Lower lobe of right lung (tissue), 2 donors: ENCODE measurements around the gene ADGRE2. TPM values are rescaled to one million over a fixed set of nuclear protein-coding genes. Genes with fewer than 3 reads are reported as not detected.
"Not testable (repeated sequence)": the region's sequence is repeated elsewhere in the genome, so short reads cannot be mapped to it uniquely, and the experiment has no call there.

Experiments
- ATAC-seq, 2 donors: fragments of 200-7000 bp; cut with Tn5 transposase; one replicate each; pipeline ENCODE4 v1.9.1; 2020 to 2022; ENCODE audit warnings: mild to moderate bottlenecking in 2 of 2, moderate library complexity in 2 of 2
- DNase-seq: peaks from one replicate; pipeline ENCODE4 v3.0.0-alpha.2; 2020
- H3K27ac ChIP-seq: fragments of 200-600 bp; one replicate; pipeline ENCODE4 v1.8.0; 2022
- H3K27me3 ChIP-seq: fragments of 200-600 bp; one replicate; pipeline ENCODE4 v1.8.0; 2022; ENCODE audit warnings: low read depth
- H3K36me3 ChIP-seq: fragments of 200-600 bp; one replicate; pipeline ENCODE4 v1.8.0; 2022; ENCODE audit warnings: mild to moderate bottlenecking
- H3K4me1 ChIP-seq: fragments of 200-600 bp; one replicate; pipeline ENCODE4 v1.8.0; 2022
- H3K4me3 ChIP-seq: fragments of 200-600 bp; one replicate; pipeline ENCODE4 v1.8.0; 2022; ENCODE audit warnings: mild to moderate bottlenecking
- H3K9me3 ChIP-seq: fragments of 200-600 bp; one replicate; pipeline ENCODE4 v1.8.0; 2022
- intact Hi-C: fragments of 100-400 bp; cut with DNase I; formaldehyde crosslinking; loops from one replicate; pipeline ENCODE4 v1.11.0; 2022
- long read RNA-seq: library from polyadenylated mRNA; unstranded; transcript quantifications from one replicate; pipeline ENCODE4 v2.0.0, GENCODE V29; 2021
- total RNA-seq: library from RNA; stranded (reverse); fragmentation: NEBNext Ultra II Directional; extraction: Animal tissue kit (Norgen Biotek cat#: 25700); gene quantifications from one replicate; pipeline ENCODE4 v1.2.1, GENCODE V29; 2021
- TF ChIP-seq, protein P1 (sequence below): fragments of 200-600 bp; IDR thresholded peaks from one replicate; pipeline ENCODE4 v1.8.0; 2022; ENCODE audit warnings: antibody characterized with exemption, mild to moderate bottlenecking
- donor health status: DM: no; HTN: yes; CAD: no; lungs with severe emphysema.

ADGRE2 gene
- total RNA-seq, result 19.9 TPM
- long read RNA-seq, partial matches to known transcripts, result 3 of 11 reads
- long read RNA-seq, other reads (novel, unspliced or antisense), result 8 of 11 reads

GRCh38 chr19:14778110-14778845 lies at the start of gene ADGRE2:
ADGRE2 (minus strand) TSS chr19:14778560; CDS start chr19:14776756, 1,804 bp downstream.
- H3K4me1 ChIP-seq, H3K4me3 ChIP-seq, ATAC-seq, H3K9me3 ChIP-seq, H3K36me3 ChIP-seq, H3K27ac ChIP-seq, intact Hi-C loops, DNase-seq: not testable (repeated sequence)
- peaks cover 29% of the 10 kb centered on the region for H3K27me3 ChIP-seq

- H3K27ac ChIP-seq, result no peak overlapping the region
Observed at GRCh38 chr19:14826006-14826405, 47.6 kb upstream of the ADGRE2 start.

GRCh38 chr19:14821937-14822336 lies 43.6 kb upstream of the ADGRE2 start:
- TF ChIP-seq, protein P1, sequence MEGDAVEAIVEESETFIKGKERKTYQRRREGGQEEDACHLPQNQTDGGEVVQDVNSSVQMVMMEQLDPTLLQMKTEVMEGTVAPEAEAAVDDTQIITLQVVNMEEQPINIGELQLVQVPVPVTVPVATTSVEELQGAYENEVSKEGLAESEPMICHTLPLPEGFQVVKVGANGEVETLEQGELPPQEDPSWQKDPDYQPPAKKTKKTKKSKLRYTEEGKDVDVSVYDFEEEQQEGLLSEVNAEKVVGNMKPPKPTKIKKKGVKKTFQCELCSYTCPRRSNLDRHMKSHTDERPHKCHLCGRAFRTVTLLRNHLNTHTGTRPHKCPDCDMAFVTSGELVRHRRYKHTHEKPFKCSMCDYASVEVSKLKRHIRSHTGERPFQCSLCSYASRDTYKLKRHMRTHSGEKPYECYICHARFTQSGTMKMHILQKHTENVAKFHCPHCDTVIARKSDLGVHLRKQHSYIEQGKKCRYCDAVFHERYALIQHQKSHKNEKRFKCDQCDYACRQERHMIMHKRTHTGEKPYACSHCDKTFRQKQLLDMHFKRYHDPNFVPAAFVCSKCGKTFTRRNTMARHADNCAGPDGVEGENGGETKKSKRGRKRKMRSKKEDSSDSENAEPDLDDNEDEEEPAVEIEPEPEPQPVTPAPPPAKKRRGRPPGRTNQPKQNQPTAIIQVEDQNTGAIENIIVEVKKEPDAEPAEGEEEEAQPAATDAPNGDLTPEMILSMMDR, result no peak
- H3K27me3 ChIP-seq, result peaks cover 14% of the 10 kb centered on the region
- H3K4me3 ChIP-seq, result no peak overlapping the region
- H3K9me3 ChIP-seq, result no peaks in the 10 kb centered on the region
- DNase-seq (no peak), ATAC-seq (no peak)
- no peaks in the 10 kb centered on the region for H3K4me1 ChIP-seq
- no peaks in the 10 kb centered on the region for H3K36me3 ChIP-seq
- intact Hi-C loops, result no loop called here
- no peak overlapping the region for H3K27ac ChIP-seq

More at GRCh38 chr19:14826006-14826405, 47.6 kb upstream of the ADGRE2 start:
- intact Hi-C loops, result no loop called here
- H3K36me3 ChIP-seq, result no peaks in the 10 kb centered on the region
- ATAC-seq (no peak), DNase-seq (no peak)
- H3K27me3 ChIP-seq, result peaks cover 14% of the 10 kb centered on the region
- TF ChIP-seq, protein P1, result no peak
- no peaks in the 10 kb centered on the region for H3K4me1 ChIP-seq
- no peaks in the 10 kb centered on the region for H3K9me3 ChIP-seq
- H3K4me3 ChIP-seq, result no peak overlapping the region

DNA sequence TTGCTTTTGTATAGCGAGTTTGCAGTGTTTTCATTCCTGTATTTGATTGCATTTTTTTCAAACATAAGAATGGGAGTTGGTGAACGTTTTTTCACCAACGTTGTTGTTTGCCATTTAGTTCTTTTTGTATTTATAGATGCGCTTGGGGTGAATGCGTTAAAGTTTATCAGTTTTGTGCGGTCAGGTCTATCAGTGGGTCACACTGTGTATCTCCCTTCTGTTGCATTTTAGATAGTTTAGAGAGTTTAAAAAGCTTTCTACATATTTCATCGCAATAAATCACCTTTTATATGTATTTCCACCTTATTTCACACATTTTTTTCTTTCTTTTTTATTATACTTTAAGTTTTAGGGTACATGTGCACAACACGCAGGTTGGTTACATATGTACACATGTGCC lies 40.2 kb upstream of the ADGRE2 start:
- H3K36me3 ChIP-seq, result no peaks in the 10 kb centered on the region
- no peaks in the 10 kb centered on the region for H3K9me3 ChIP-seq
- no peaks in the 10 kb centered on the region for H3K27me3 ChIP-seq
- no peak overlapping the region for H3K4me3 ChIP-seq
- TF ChIP-seq, protein P1, result no peak
- no peak for ATAC-seq
- intact Hi-C loops, result no loop called here
- DNase-seq, result no peak
- no peak overlapping the region for H3K27ac ChIP-seq
- H3K4me1 ChIP-seq, result no peaks in the 10 kb centered on the region

DNA sequence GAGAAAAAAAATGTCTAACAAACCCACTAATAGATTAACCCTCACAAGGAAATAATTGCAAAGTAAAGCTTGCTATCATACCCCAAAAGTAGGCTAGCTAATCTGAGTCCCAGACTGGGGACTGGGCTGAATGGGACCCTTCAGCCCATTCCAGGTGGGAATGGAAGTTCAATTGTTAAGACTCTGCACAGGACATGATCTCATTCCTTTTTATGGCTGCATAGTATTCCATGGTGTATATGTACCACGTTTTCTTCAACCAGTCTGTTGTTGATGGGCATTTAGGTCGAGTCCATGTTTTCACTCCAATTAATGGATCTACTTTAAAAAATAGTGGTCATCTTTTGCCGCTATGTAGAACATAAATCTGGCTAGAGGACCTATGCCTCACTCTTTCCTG lies 38.7 kb upstream of the ADGRE2 start:
- Histone ChIP-seq H3K4me3 (no peak overlapping the region), H3K27ac (no peak overlapping the region), H3K36me3 (no peaks in the 10 kb centered on the region), H3K27me3 (no peaks in the 10 kb centered on the region), H3K4me1 (no peaks in the 10 kb centered on the region), H3K9me3 (no peaks in the 10 kb centered on the region)
- intact Hi-C loops, result no loop called here
- TF ChIP-seq, protein P1, result no peak
- ATAC-seq (no peak), DNase-seq (no peak)

GRCh38 chr19:14814982-14815652 lies 36.8 kb upstream of the ADGRE2 start:
- no peaks in the 10 kb centered on the region for H3K36me3 ChIP-seq
- H3K4me1 ChIP-seq, result no peaks in the 10 kb centered on the region
- DNase-seq, result no peak
- H3K4me3 ChIP-seq, result no peak overlapping the region
- intact Hi-C loops, result no loop called here
- TF ChIP-seq, protein P1, result no peak
- H3K9me3 ChIP-seq, result no peaks in the 10 kb centered on the region
- no peak for ATAC-seq
- no peaks in the 10 kb centered on the region for H3K27me3 ChIP-seq
- no peak overlapping the region for H3K27ac ChIP-seq
